CD14-positive monocyte (primary cell): Measurements from ENCODE around the gene EARS2. TPM values are rescaled to one million over a fixed set of nuclear protein-coding genes. Genes with fewer than 3 reads are reported as not detected.

ENCODE experiments used
- DNase-seq, 3 donors: peaks; one replicate each; pipeline ENCODE4 v3.0.0-alpha.2; 2011 to 2022
- H2AFZ ChIP-seq: 2 replicates; pipeline ENCODE4 v1.6.0; 2012; ENCODE audit warnings: mild to moderate bottlenecking, low read depth, low read length, inconsistent platforms; ENCODE audit not compliant: insufficient read depth, poor library complexity, severe bottlenecking
- H3K27ac ChIP-seq, 2 donors: 1 replicate in 1 of 2; 2 replicates in 1 of 2; pipeline ENCODE4 v1.5.1; 2012 to 2013; ENCODE audit warnings: low read length in 2 of 2, control low read depth in 1 of 2, inconsistent platforms in 1 of 2, low read depth in 1 of 2, mild to moderate bottlenecking in 1 of 2
- H3K27me3 ChIP-seq, 2 donors: one replicate each; pipeline versions ENCODE4 v1.6.0 to v1.6.1; 2011 to 2013; ENCODE audit warnings: low read length in 2 of 2; ENCODE audit not compliant: control insufficient read depth in 2 of 2, insufficient read depth in 2 of 2
- H3K36me3 ChIP-seq, 2 donors: replicated peaks in 1 of 2; 1 replicate in 1 of 2; 2 replicates in 1 of 2; pipeline versions ENCODE4 v1.5.1 to v1.6.1; 2012 to 2013; ENCODE audit warnings: low read length in 2 of 2, control low read depth in 1 of 2, inconsistent platforms in 1 of 2, mild to moderate bottlenecking in 1 of 2; ENCODE audit not compliant: insufficient read depth in 2 of 2, control insufficient read depth in 1 of 2
- H3K4me1 ChIP-seq, 2 donors: 1 replicate in 1 of 2; 2 replicates in 1 of 2; pipeline versions ENCODE4 v1.5.1 to v1.6.1; 2012 to 2013; ENCODE audit warnings: low read length in 2 of 2, control low read depth in 1 of 2, inconsistent platforms in 1 of 2, mild to moderate bottlenecking in 1 of 2, moderate library complexity in 1 of 2; ENCODE audit not compliant: insufficient read depth in 2 of 2, control insufficient read depth in 1 of 2
- H3K4me2 ChIP-seq: replicated peaks from 2 replicates; pipeline ENCODE3; 2012; ENCODE audit warnings: low read length, moderate library complexity, mild to moderate bottlenecking; ENCODE audit not compliant: poor library complexity, severe bottlenecking; ENCODE audit errors: extremely low read depth
- H3K4me3 ChIP-seq, 3 experiments: fragments of 200-600 bp in 1 of 3; sonication (generic) in 1 of 3; replicated peaks in 1 of 3; 1 replicate in 2 of 3; 2 replicates in 1 of 3; pipeline ENCODE4 v1.5.1; 2011 to 2013; ENCODE audit warnings: low read length in 3 of 3, mild to moderate bottlenecking in 3 of 3, control low read depth in 2 of 3, low read depth in 2 of 3, inconsistent platforms in 1 of 3, moderate library complexity in 1 of 3
- H3K79me2 ChIP-seq: 2 replicates; pipeline ENCODE4 v1.6.0; 2012; ENCODE audit warnings: mild to moderate bottlenecking, control low read depth, inconsistent platforms, low read length, moderate library complexity; ENCODE audit not compliant: insufficient read depth
- H3K9ac ChIP-seq: 2 replicates; pipeline ENCODE4 v1.6.0; 2017; ENCODE audit warnings: low read length, mild to moderate bottlenecking; ENCODE audit not compliant: insufficient read depth, poor library complexity, severe bottlenecking
- H3K9me3 ChIP-seq, 2 donors: replicated peaks in 1 of 2; 1 replicate in 1 of 2; 2 replicates in 1 of 2; pipeline versions ENCODE4 v1.5.1 to v1.6.1; 2012 to 2013; ENCODE audit warnings: low read length in 2 of 2, control low read depth in 1 of 2; ENCODE audit not compliant: control insufficient read depth in 1 of 2, insufficient read depth in 1 of 2
- H4K20me1 ChIP-seq: 2 replicates; pipeline ENCODE4 v1.6.0; 2012; ENCODE audit warnings: mild to moderate bottlenecking, low read length, control low read depth, moderate library complexity; ENCODE audit not compliant: insufficient read depth
- H3K27ac Mint-ChIP-seq, 7 donors: one replicate each; pipeline ENCODE4 v1.8.0; 2020; ENCODE audit warnings: mild to moderate bottlenecking in 7 of 7, mixed read lengths in 7 of 7, moderate library complexity in 6 of 7, inconsistent platforms in 2 of 7
- H3K27me3 Mint-ChIP-seq, 3 donors: one replicate each; pipeline ENCODE4 v1.8.0; 2021 to 2022; ENCODE audit warnings: low read depth in 3 of 3, mild to moderate bottlenecking in 3 of 3, mixed read lengths in 3 of 3, moderate library complexity in 3 of 3, inconsistent platforms in 1 of 3
- H3K36me3 Mint-ChIP-seq, 2 donors: one replicate each; pipeline ENCODE4 v1.8.0; 2020; ENCODE audit warnings: mixed read lengths in 2 of 2, inconsistent platforms in 1 of 2, mild to moderate bottlenecking in 1 of 2
- H3K4me1 Mint-ChIP-seq: one replicate; pipeline ENCODE4 v1.8.0; 2020; ENCODE audit warnings: mild to moderate bottlenecking, mixed read lengths
- H3K4me3 Mint-ChIP-seq, 2 donors: one replicate each; pipeline ENCODE4 v1.8.0; 2020; ENCODE audit warnings: mild to moderate bottlenecking in 2 of 2, mixed read lengths in 2 of 2, moderate library complexity in 1 of 2
- H3K9me3 Mint-ChIP-seq, 7 donors: one replicate each; pipeline ENCODE4 v1.8.0; 2020 to 2022; ENCODE audit warnings: mixed read lengths in 7 of 7, mild to moderate bottlenecking in 6 of 7, moderate library complexity in 6 of 7, inconsistent platforms in 2 of 7
- CTCF ChIP-seq: fragments of 200-600 bp; IDR thresholded peaks from one replicate; pipeline ENCODE4 v1.8.0; 2022; ENCODE audit warnings: antibody characterized with exemption, mild to moderate bottlenecking
- WGBS: methylation state at CpG from one replicate; pipeline ENCODE4 v1.1.5; 2013; ENCODE audit warnings: missing lambda C conversion rate; ENCODE audit not compliant: insufficient coverage; 5-methylcytosine and 5-hydroxymethylcytosine counted together
- intact Hi-C, 2 donors: fragments of 100-400 bp; cut with micrococcal nuclease; formaldehyde crosslinking; loops; one replicate each; pipeline versions ENCODE4 v1.15.0 to v1.15.1; 2023
- polyA plus RNA-seq, 3 donors: library from polyadenylated mRNA; depleted of rRNA in 1 of 3; unstranded in 2 of 3; stranded (reverse) in 1 of 3; fragments of 300-500 nt in 2 of 3; fragments of >200 nt in 1 of 3; fragmentation: Illumina TruSeq in 2 of 3; gene quantifications; 1 replicate in 2 of 3; 2 replicates in 1 of 3; pipeline ENCODE4 v1.2.3, GENCODE V29; 2012 to 2021

Gene EARS2
- polyA plus RNA-seq, 3 donors = 2.9 to 4.7 (median 4.2) TPM

- H3K27ac Mint-ChIP-seq = peak within 1 kb of the TSS; percentile 79 to 95 (median 89)
- H3K4me3 Mint-ChIP-seq = peak within 1 kb of the TSS; percentile 97 to 98
- peak; percentile 78 to 81 (median 80) for DNase-seq
- Histone ChIP-seq H3K4me3 (peak within 1 kb of the TSS; percentile 59 to 98 (median 94)), H3K9me3 (no peaks in the 10 kb centered on the region), H3K27ac (peak within 1 kb of the TSS; percentile 23 to 85), H2AFZ (peak within 1 kb of the TSS; percentile 95), H3K4me1 (peaks cover 43 to 46% of the 10 kb centered on the region in 2 donors), H3K36me3 (peaks cover 0 to 5% of the 10 kb centered on the region in 2 donors), H3K9ac (peak within 1 kb of the TSS; percentile 84), H3K79me2 (peaks cover 56% of the 10 kb centered on the region), H3K27me3 (no peaks in the 10 kb centered on the region), H3K4me2 (peak within 1 kb of the TSS; percentile 83), H4K20me1 (peaks cover 46% of the 10 kb centered on the region)
- H3K4me1 Mint-ChIP-seq = peaks cover 42% of the 10 kb centered on the region
- peaks cover 11 to 16% of the 10 kb centered on the region in 2 donors for H3K36me3 Mint-ChIP-seq
- H3K9me3 Mint-ChIP-seq = peaks cover 0 to 2% (median 0%) of the 10 kb centered on the region in 7 donors
- peaks cover 0 to 4% (median 0%) of the 10 kb centered on the region in 3 donors for H3K27me3 Mint-ChIP-seq
- WGBS = under 1% methylated on average over 67 of the region's 71 CpGs
- no peak for TF ChIP-seq CTCF
- intact Hi-C loops = loop anchor here in 1 of 2 donors (10.0 kb wide), 1 partner anchor 134 kb away; the partner anchor contains the start of genes DCTN5 and PALB2
Observed at GRCh38 chr16:23510164-23510914, 46.8 kb downstream of the EARS2 start, which contains the start of gene GGA2. Gene GGA2, minus strand, starts transcription at chr16:23510494. Its CDS starts 83 bp downstream, at chr16:23510411.

GRCh38 chr16:23509782-23510163, 47.4 kb downstream of the EARS2 start:
- no peak overlapping the region for H2AFZ ChIP-seq
- H3K4me2 ChIP-seq = peak overlapping the region; percentile 83

More at GRCh38 chr16:23509782-23510163, 47.4 kb downstream of the EARS2 start:
- peaks cover 0 to 5% of the 10 kb centered on the region in 2 donors for H3K36me3 ChIP-seq
- DNase-seq = no peak
- intact Hi-C loops = loop anchor here (10.0 kb wide), 2 partner anchors 55 to 135 kb away; partner anchors contain the start of genes COG7 (in 1 of the 2), DCTN5 (in 1 of the 2) and PALB2 (in 1 of the 2)
- peaks cover 62% of the 10 kb centered on the region for H3K79me2 ChIP-seq
- peaks cover 0 to 2% (median 0%) of the 10 kb centered on the region in 7 donors for H3K9me3 Mint-ChIP-seq
- peaks cover 0 to 4% (median 0%) of the 10 kb centered on the region in 3 donors for H3K27me3 Mint-ChIP-seq
- peaks cover 11 to 18% of the 10 kb centered on the region in 2 donors for H3K36me3 Mint-ChIP-seq
- WGBS = 0% methylated on average over 10 of the region's 17 CpGs
- H4K20me1 ChIP-seq = peaks cover 51% of the 10 kb centered on the region
- no peaks in the 10 kb centered on the region for H3K27me3 ChIP-seq
- H3K4me1 Mint-ChIP-seq = peaks cover 48% of the 10 kb centered on the region
- peak overlapping the region; percentile 28 to 95 (median 89) for H3K27ac Mint-ChIP-seq
- no peaks in the 10 kb centered on the region for H3K9me3 ChIP-seq
- peaks cover 48 to 51% of the 10 kb centered on the region in 2 donors for H3K4me1 ChIP-seq
- peak overlapping the region; percentile 51 to 98 (median 94) for H3K4me3 ChIP-seq
- peak overlapping the region; percentile 84 for H3K9ac ChIP-seq
- TF ChIP-seq CTCF = no peak
- H3K27ac ChIP-seq = peak overlapping the region; percentile 20 to 85
- H3K4me3 Mint-ChIP-seq = peak overlapping the region; percentile 97 to 98
